ENCODE data around the gene DYNLT4.

DYNLT4 gene

DNA sequence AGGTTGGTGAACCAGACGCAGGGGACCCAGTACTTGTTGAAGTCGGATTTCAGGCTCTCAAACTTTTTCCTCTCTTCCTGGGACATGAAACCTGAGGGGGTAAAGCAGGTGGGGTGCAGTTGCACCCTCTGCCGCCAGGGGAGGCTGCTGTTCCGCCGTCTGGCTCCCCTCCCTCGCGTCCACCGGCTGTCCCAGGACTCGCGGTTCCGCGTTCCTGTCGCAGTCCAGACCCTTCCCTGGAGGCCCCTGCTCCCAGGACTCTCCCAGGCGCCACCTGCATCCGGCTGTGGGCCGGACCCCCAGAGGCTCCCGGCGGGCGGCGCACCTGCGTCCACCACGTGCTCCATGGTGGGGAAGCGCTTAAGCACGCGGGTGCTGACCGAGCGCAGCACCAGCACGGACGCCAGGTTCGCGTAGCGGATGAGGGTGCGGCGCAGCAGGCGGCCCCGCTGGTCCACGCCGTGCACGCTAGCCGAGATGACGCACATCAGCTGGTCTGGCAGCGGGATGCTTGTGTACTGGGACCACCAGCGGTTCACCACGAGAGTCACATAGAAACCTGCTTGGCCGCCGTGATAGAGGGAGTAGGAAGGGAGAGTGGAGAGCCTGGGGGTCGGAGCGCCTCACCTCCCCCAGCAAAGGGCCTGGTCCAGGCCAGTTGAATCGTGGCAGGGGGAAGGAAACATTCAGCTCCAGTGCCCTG is 20.9 kb downstream of the DYNLT4 start:
- peak; percentile 45; the same call in 1 of the 2 replicates for TF ChIP-seq CTCF (conservative IDR thresholded peaks at IDR 0.05; ENCODE audit: low read depth, low read length)
- no peaks in the 10 kb centered on the region for H3K4me1 ChIP-seq (ENCODE audit: low read depth, poor library complexity, severe bottlenecking)
- H3K9ac ChIP-seq: no peak overlapping the region
- H3K27me3 ChIP-seq (ENCODE audit: insufficient read depth, low read depth): no peaks in the 10 kb centered on the region
- H4K20me1 ChIP-seq (ENCODE audit: insufficient read depth): no peaks in the 10 kb centered on the region
- no peaks in the 10 kb centered on the region for H3K79me2 ChIP-seq (ENCODE audit: insufficient read depth, low read depth)
- H3K27ac ChIP-seq: no peak overlapping the region
- H3K36me3 ChIP-seq (ENCODE audit: insufficient read depth): no peaks in the 10 kb centered on the region
- no peak overlapping the region for H3K4me2 ChIP-seq
- no peak overlapping the region for H2AFZ ChIP-seq (ENCODE audit: low read depth)
- H3K4me3 ChIP-seq (IDR thresholded peaks at IDR 0.05; ENCODE audit: insufficient read depth, low read depth, low read length): no peak overlapping the region

- Histone ChIP-seq H3K4me3 (IDR thresholded peaks at IDR 0.05; ENCODE audit: insufficient read depth, low read depth, low read length) (no peak overlapping the region), H3K27me3 (ENCODE audit: insufficient read depth, low read depth) (no peaks in the 10 kb centered on the region), H3K79me2 (ENCODE audit: insufficient read depth, low read depth) (no peaks in the 10 kb centered on the region), H3K9ac (no peak overlapping the region), H3K4me1 (ENCODE audit: low read depth, poor library complexity, severe bottlenecking) (no peaks in the 10 kb centered on the region), H3K36me3 (ENCODE audit: insufficient read depth) (no peaks in the 10 kb centered on the region), H3K27ac (no peak overlapping the region), H2AFZ (ENCODE audit: low read depth) (no peak overlapping the region), H4K20me1 (ENCODE audit: insufficient read depth) (no peaks in the 10 kb centered on the region), H3K4me2 (no peak overlapping the region)
- TF ChIP-seq CTCF (conservative IDR thresholded peaks at IDR 0.05; ENCODE audit: low read depth, low read length): no peak
Observed at GRCh38 chr1:44785501-44786137, 21.5 kb downstream of the DYNLT4 start.

GRCh38 chr1:44785029-44785380 is 22.1 kb downstream of the DYNLT4 start:
- TF ChIP-seq CTCF (conservative IDR thresholded peaks at IDR 0.05; ENCODE audit: low read depth, low read length): no peak
- H3K4me3 ChIP-seq (IDR thresholded peaks at IDR 0.05; ENCODE audit: insufficient read depth, low read depth, low read length): no peak overlapping the region
- no peaks in the 10 kb centered on the region for H3K79me2 ChIP-seq (ENCODE audit: insufficient read depth, low read depth)
- no peaks in the 10 kb centered on the region for H3K27me3 ChIP-seq (ENCODE audit: insufficient read depth, low read depth)
- H3K4me1 ChIP-seq (ENCODE audit: low read depth, poor library complexity, severe bottlenecking): no peaks in the 10 kb centered on the region
- no peak overlapping the region for H3K27ac ChIP-seq
- H4K20me1 ChIP-seq (ENCODE audit: insufficient read depth): no peaks in the 10 kb centered on the region
- no peak overlapping the region for H3K4me2 ChIP-seq
- no peak overlapping the region for H3K9ac ChIP-seq
- H3K36me3 ChIP-seq (ENCODE audit: insufficient read depth): no peaks in the 10 kb centered on the region
- H2AFZ ChIP-seq (ENCODE audit: low read depth): no peak overlapping the region

GRCh38 chr1:44784094-44785028 is 22.8 kb downstream of the DYNLT4 start:
- Histone ChIP-seq H2AFZ (ENCODE audit: low read depth) (no peak overlapping the region), H3K4me1 (ENCODE audit: low read depth, poor library complexity, severe bottlenecking) (no peaks in the 10 kb centered on the region), H3K79me2 (ENCODE audit: insufficient read depth, low read depth) (peaks cover 2% of the 10 kb centered on the region; the same call in 1 of the 2 replicates), H3K4me3 (IDR thresholded peaks at IDR 0.05; ENCODE audit: insufficient read depth, low read depth, low read length) (no peak overlapping the region), H3K36me3 (ENCODE audit: insufficient read depth) (peaks cover 1% of the 10 kb centered on the region; the same call in 1 of the 2 replicates), H3K9ac (peak overlapping the region; percentile 48; the same call in 1 of the 2 replicates), H4K20me1 (ENCODE audit: insufficient read depth) (no peaks in the 10 kb centered on the region), H3K4me2 (peak overlapping the region; percentile 9; the same call in 1 of the 2 replicates), H3K27me3 (ENCODE audit: insufficient read depth, low read depth) (no peaks in the 10 kb centered on the region), H3K27ac (0 out of 2 replicates have a peak overlapping the region, but pooled peaks have one; percentile 18)
- no peak for TF ChIP-seq CTCF (conservative IDR thresholded peaks at IDR 0.05; ENCODE audit: low read depth, low read length)
